GM21447 (cell line): Measurements from ENCODE around the gene MARCKSL1.

Experiments
- ATAC-seq: cut with Tn5 transposase; IDR thresholded peaks from one replicate; pipeline ENCODE4 v1.9.1; 2021; ENCODE audit not compliant: unreplicated experiment

Gene MARCKSL1

GRCh38 chr1:32353431-32353830 lies 17.4 kb upstream of the MARCKSL1 start:
- ATAC-seq, result no peak

DNA sequence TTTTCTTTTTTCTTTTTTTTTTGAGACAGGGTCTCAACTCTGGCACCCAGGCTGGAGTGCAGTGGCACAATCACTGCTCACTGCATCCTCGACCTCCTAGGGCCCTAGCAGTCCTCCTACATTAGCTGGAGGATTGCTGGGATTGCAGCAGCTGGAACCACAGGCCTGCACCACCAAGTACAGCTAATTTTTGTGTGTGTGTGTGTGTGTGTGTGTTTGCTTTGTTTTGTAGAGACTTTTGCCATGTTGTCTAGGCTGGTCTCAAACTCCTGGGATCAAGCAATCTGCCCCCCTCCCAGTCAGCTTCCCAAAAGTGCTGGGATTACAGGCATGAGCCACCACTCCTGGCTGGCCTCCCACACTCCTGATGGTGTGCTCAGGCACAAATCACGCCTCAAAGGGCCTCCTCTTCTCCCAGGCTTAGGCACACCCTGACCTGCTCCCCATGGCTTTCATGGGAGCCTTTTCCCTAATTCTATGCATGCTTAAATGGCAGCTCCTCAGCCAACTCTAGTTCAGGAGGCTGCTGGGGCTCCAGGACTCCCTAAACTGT lies 16.9 kb upstream of the MARCKSL1 start:
- no peak for ATAC-seq

DNA sequence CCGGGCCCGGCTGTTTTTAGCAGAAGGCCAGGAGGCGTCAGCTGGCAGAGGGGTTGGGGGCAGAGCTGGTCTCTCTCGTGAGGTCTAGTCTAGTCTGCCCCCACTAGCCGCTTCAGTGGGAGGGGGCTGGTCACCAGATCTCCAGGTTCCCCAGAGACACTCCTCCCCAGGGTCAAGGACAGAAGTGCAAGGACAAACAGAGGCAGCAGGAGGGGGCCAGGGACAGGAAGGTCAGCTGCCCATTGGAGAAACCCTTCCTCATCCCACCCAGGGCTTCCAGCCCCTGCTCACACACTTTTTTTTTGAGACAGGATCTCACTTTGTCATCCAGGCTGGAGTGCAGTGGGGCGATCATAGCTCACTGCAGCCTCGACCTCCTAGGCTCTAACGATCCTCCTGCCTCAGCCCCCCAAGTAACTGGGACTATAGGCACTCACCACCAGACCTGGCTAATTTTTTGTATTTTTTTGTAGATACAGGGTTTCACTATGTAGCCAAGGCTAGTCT lies 16.3 kb upstream of the MARCKSL1 start:
- no peak for ATAC-seq

DNA sequence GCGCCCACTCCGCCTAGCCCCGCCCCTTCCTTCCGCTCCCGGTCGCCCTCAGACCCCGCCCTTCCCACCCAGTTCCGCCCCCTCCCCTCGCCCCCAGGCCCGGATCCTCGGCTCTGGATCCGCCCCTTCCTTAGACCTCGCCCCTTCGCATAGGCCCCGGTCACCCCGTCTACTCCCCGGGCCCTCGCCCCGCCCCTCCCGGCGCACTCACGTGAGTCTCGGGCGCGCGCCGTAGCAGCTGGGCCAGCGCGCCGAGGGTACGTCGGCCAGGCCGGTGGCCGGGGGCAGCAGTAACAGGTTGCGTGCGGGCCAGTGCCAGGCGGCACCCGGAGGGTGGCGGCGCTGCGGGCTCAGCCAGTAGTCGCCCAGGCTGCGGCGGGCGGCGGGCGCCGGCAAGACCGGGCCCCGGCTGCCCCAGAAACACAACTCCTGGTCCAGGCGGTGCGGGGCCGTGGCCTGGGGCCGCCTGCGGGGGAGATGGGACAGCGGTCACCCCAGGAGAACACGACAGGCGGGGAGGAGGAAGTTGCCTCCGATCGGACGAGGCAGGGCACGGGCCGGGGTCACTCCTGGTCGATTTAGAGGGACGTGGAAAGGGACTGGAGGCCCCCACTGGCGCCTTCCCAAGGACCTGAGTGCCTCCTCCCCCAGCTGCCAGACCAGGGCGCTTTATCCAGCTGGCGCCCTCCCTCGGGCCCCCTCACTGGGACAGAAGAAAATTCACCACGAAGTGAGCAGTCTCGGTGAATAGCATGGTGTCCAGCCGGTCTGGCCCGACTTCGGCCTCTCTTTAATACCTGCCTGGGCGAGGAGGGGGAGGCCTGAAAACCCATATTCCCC lies 15.6 kb upstream of the MARCKSL1 start:
- peak; percentile 80 for ATAC-seq

DNA sequence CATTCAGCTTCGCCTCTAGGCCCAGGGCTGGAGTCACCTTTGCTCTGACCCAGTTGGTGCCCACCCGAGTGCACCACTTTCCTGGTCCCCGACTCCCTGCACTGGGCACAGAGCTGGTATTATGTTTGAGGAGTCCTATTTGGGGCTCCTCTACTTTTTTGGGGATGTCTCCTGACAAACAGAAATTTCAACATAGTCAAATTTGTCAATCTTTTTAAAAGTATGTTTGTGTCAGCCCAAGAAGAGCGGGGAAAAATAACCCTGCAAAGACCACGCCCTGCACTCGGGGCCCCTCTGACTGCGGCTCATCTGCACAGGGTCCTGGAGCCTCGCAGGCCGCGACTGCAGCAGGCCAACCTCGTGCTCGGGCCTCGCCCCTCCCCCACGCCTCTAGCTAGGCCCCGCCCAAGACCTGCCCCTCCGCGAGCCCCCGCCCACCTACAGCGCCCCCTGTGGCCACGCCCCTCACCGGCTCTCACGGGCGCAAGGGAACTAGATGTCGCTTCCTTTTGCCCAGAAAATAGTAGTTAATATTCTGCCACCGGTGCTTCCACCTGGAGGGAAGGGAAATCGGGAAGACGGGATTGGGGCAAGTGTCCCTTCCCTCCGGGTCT lies 14.9 kb upstream of the MARCKSL1 start:
- ATAC-seq, result peak; percentile 27

DNA sequence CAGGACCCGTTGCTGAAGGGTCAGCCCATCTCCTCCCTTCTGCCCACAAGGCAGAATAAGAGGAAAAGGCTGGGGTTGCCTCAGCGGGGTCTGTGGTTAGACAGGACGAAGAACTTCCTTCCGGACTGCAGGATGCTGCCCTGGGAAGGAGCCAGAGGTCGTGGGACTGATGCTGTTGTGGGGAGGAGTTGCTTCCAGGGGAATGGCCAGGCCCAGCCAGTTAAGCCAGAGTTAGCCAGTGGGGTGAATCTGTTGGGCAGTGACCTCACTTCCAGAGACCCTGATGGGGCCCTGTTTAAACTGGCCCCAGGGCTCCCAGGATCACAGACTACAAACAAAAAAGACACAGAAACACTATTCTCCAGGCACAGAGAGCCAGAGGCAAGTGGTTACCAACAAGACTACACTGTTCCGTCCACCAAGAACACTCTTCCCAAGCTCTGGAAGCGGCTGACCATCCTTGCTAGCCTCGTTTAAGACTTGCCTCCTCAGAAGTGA lies 13.2 kb upstream of the MARCKSL1 start:
- ATAC-seq, result no peak

DNA sequence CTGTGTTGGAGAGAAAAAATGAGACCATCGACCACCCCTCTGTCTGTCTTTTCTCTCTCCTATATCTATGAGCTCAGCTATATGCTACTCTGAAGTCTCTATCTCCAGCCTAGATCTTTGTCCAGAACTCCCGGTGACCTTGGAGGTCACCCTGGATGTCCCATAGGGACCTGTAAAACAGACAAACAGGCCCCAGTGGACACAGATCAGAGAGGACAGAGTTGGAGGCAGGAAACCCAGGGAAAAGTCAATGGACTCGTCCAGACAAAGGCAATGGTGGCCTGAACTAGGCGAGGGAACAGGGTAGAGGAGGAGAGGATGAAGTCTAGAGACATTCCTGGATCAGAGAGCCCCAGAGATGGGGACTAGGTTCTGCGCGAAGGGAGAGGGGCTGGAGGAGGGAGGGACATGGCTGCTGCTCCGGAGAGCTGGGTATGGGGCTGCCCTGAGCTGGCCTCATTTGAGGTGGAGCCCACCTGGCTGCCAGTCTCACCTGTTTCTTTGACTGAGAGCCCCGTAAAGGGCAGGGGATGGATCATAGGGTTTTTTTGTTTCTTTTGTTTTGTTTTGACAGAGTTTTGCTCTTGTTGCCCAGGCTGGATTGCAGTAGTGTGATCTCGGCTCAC lies 10.6 kb upstream of the MARCKSL1 start:
- no peak for ATAC-seq

- ATAC-seq, result no peak
These were observed 9.3 kb upstream of the MARCKSL1 start for GRCh38 chr1:32345289-32345827.

- ATAC-seq, result no peak
These were observed 6.7 kb upstream of the MARCKSL1 start for GRCh38 chr1:32342704-32343103.

GRCh38 chr1:32341971-32342370 lies 5.9 kb upstream of the MARCKSL1 start:
- ATAC-seq, result no peak

- no peak for ATAC-seq
These were observed 5.2 kb upstream of the MARCKSL1 start for GRCh38 chr1:32341186-32341757.

DNA sequence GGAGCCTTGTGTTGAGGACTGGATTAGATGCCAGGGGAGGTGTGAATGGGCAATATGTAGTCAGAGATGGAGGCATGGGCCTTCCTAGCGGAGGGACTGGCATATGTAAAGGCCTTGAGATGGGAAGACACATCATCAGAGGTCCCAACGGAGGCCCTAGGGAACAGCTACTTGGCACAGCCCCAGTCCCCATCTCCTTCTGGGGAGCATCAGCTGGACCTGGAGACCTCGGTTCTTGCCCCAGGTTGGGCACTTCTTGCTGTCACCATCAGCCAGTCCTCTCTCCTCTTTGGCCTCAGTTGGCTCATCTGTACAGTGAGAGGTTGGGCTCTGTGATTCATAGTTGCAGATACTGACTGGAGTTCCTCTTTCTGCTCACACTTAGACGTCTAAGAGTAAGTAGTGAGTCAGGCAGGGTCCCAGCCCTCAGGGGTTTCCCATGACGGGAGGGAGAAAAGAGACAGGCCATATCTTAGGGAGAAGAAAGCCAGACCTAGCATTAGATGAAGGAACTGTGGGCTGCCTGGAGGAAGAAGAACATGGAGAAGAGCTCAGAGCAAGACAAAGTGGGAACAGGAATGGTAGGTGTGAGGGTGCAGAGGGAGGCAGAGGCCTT lies 3.4 kb upstream of the MARCKSL1 start:
- ATAC-seq, result no peak

- no peak for ATAC-seq
These were observed 2.7 kb upstream of the MARCKSL1 start for GRCh38 chr1:32338637-32339145.

DNA sequence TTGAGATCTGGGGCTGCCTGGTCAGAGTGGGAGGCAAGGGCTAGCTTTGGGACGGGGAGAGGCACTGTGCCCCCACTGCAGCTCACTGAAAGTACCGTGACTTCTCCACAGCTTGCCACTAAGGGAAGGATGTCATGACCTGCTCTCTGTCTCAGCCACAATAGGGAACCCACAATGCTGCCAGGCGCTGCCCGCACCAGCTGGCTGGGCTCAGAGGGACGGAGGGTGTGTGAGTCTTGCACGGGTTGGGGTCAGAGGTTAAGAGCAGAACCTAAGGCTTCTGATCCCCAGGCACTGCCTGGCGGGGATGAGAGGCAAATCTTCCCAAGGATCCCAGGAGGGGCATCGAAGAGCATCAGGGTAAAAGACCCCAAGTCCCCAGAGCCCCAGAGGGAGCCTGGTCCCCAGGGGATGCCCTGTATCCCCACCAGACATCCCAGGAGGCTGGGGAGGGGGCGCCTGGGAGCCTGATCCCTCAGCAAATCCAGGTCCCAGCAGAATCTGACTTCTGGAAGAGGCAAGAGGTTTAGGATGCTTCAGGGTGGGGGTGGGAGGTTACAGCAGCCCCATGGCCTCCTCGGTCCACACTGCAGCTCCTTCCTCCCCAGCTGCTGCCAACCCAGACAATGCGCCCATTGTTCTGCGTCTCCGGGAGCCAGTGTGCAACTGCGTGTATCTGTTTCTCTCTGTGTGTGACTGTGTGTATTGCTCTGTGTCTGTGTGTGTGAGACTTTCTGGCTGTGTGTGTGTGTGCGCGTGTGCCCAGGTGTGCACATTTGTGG lies 2.0 kb upstream of the MARCKSL1 start:
- no peak for ATAC-seq

DNA sequence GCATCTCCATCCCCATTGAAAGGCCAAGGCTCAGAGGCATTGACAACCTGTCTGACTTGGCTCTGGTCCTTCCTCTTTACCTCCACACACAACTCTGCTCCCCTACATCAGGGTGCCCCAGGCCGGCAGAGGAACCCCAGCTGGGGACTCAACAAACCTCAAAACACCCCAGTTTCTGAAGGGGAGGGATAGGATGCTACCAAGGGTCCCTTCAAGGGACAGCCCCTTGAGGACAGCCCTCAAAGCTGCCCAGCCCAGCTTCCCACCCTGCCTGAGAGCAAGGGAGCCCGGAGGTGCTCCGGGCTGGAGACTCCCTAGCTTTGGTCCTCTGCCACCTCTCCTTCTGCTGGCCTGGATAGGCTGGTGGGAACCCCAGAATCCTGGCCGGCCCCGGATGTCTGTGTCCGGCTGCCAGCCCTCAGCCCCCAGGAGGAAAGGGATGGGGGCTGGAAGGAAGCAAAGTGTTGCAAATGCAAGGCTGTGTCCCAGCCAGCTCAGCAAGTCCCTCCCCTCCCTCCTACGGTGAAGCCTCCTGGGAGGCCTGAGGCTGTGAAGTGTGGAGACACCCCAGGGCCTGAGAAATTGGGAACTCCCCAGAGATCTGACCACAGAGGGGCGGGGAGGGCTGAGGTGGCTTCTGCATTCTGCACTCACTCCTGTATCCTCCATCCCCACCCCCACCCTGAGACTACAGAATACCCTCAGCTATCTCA lies 1.1 kb upstream of the MARCKSL1 start:
- peak; percentile 37 for ATAC-seq

- ATAC-seq, result no peak
These were observed 529 bp upstream of the MARCKSL1 start for GRCh38 chr1:32336591-32336932.

DNA sequence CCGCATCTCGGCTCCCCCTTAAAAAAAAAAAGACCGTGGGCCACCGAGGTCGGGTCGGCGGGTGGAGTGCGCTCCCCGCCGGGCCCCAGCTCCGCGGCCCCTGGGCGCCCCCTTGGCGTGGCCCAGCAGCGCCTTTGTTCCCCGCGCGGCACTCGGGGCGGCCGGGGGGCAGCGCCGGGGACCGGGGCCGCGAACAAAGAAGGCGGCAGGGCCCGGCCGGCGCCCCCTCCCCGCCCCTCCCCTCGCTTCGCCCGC lies 571 bp downstream of the MARCKSL1 start:
- no peak for ATAC-seq

- ATAC-seq, result no peak
These were observed 1.0 kb downstream of the MARCKSL1 start for GRCh38 chr1:32334864-32335534.
